AG09309 (cell line): ENCODE measurements around the gene PLA2R1.

Experiments used
- DNase-seq: peaks from one replicate; pipeline ENCODE4 v3.0.0-alpha.2; 2010; ENCODE audit warnings: low read depth
- H3K4me3 ChIP-seq: 2 replicates; pipeline ENCODE4 v1.5.1; 2011; ENCODE audit warnings: mild to moderate bottlenecking, low read depth, low read length, moderate library complexity; ENCODE audit not compliant: control insufficient read depth
- TF ChIP-seq, protein P1 (sequence below): IDR thresholded peaks from 2 replicates; pipeline ENCODE4 v1.5.1; 2011; ENCODE audit warnings: mild to moderate bottlenecking, low read depth, low read length, inconsistent platforms; ENCODE audit not compliant: insufficient read depth, control insufficient read depth; ENCODE audit errors: missing control alignments

Gene PLA2R1

DNA sequence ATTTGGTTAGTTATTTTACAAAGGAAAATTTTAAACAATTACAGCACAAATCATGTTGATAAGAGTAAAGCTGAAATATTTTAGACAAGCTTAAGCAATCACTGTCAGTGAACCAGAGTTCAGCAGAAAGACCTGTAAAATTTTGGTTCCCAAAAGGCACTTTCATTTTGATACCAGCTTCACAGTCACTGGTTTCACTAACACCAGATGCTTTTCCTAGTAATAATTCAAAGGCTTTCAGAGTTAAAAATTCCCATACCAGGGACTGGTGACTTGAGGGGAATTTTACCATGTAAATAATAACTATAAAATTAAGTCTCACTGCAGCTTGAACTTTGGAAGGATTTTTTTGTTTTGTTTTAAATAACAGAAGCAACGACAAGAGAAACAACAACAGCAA is 162.1 kb downstream of the PLA2R1 start:
- TF ChIP-seq, protein P1, sequence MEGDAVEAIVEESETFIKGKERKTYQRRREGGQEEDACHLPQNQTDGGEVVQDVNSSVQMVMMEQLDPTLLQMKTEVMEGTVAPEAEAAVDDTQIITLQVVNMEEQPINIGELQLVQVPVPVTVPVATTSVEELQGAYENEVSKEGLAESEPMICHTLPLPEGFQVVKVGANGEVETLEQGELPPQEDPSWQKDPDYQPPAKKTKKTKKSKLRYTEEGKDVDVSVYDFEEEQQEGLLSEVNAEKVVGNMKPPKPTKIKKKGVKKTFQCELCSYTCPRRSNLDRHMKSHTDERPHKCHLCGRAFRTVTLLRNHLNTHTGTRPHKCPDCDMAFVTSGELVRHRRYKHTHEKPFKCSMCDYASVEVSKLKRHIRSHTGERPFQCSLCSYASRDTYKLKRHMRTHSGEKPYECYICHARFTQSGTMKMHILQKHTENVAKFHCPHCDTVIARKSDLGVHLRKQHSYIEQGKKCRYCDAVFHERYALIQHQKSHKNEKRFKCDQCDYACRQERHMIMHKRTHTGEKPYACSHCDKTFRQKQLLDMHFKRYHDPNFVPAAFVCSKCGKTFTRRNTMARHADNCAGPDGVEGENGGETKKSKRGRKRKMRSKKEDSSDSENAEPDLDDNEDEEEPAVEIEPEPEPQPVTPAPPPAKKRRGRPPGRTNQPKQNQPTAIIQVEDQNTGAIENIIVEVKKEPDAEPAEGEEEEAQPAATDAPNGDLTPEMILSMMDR, result no peak
- DNase-seq, result no peak
- H3K4me3 ChIP-seq, result no peak overlapping the region

DNA sequence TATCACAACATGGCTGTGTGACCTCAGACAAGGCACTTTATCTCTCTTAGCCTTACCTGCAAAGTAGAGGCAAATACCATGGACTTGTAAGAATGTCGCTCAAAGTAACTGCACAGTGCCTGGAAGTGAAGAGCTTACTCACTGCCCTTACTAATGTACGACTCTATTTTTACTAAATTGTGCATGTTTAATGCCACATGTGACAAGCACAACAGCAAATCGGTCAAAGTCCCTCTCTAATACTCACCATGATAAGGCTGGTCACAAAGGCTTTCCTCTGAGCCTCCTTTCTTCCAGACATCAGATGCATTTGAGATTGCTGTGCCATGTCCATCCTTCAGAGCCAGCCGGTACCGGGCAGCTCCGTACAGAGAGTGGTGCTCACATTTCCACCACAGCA is 164.0 kb downstream of the PLA2R1 start:
- H3K4me3 ChIP-seq, result no peak overlapping the region

GRCh38 chr2:159897720-159898119 is 164.7 kb downstream of the PLA2R1 start:
- no peak for DNase-seq
- TF ChIP-seq, protein P1, result no peak
- H3K4me3 ChIP-seq, result no peak overlapping the region

More for the DNA sequence above, 164.0 kb downstream of the PLA2R1 start:
- DNase-seq, result no peak
- TF ChIP-seq, protein P1, result no peak

- DNase-seq, result no peak
- TF ChIP-seq, protein P1, result no peak
Observed at GRCh38 chr2:159897081-159897480, 165.3 kb downstream of the PLA2R1 start.

GRCh38 chr2:159895258-159896065 is 167.0 kb downstream of the PLA2R1 start:
- no peak overlapping the region for H3K4me3 ChIP-seq
- TF ChIP-seq, protein P1, result no peak
- DNase-seq, result no peak

More at GRCh38 chr2:159897081-159897480, 165.3 kb downstream of the PLA2R1 start:
- no peak overlapping the region for H3K4me3 ChIP-seq

DNA sequence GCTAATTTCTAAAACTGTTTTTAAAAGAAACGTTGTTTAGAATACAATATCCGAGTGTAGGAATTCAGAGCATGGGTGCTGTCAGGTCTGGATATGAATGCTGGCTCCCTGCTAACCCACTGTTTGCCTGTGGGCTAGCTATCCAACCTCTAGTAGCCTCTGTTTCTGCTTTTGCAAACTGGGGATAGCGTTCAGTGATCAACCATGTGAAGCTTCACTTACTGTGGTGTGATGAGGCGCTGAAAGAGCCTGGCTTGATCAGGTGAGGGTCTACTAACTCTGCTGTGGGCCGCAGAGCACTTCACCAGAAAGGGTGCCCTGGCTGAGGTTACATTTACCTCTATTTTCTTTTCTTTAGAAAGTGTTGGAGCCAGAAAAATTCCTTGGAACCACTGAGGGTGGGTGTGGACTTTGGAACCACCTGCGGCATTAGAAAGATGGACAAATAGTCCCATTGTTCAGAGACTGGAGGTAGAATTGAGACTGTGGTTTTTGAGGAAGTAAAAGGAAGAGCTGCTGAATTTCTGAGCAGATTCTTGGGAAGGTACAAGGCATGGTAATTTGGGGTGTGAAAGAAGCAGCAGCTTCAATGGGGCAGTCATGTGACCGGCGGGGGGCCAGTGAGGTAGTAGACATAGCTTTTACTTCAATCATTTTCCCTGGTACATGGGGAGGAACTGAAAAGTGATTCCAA is 168.1 kb downstream of the PLA2R1 start:
- TF ChIP-seq, protein P1, result no peak
- no peak overlapping the region for H3K4me3 ChIP-seq
- DNase-seq, result no peak
